Smooth muscle cell (in vitro differentiated cells): Measurements from ENCODE around the gene MYEF2. TPM values are rescaled to one million over a fixed set of nuclear protein-coding genes. Genes with fewer than 3 reads are reported as not detected.

ENCODE experiments used
- DNase-seq: peaks from one replicate; lab custom pipeline; 2025; ENCODE audit not compliant: unreplicated experiment; lab: John Stamatoyannopoulos, UW
- H2AFZ ChIP-seq: fragments of 200-600 bp; sonication (generic); 2 replicates; pipeline ENCODE4 v1.6.0; 2016; ENCODE audit warnings: antibody characterized with exemption, low read depth, mild to moderate bottlenecking
- H3F3A ChIP-seq: fragments of 200-600 bp; sonication (generic); 2 replicates; pipeline ENCODE4 v1.6.0; 2017; ENCODE audit warnings: antibody characterized with exemption, low read depth
- H3K27ac ChIP-seq: fragments of 200-600 bp; sonication (generic); 2 replicates; pipeline ENCODE4 v1.5.1; 2016; ENCODE audit warnings: low read depth, mild to moderate bottlenecking
- H3K27me3 ChIP-seq: fragments of 200-600 bp; sonication (generic); 2 replicates; pipeline ENCODE4 v1.6.1; 2016; ENCODE audit warnings: low read depth, mild to moderate bottlenecking
- H3K36me3 ChIP-seq: fragments of 200-600 bp; sonication (generic); 2 replicates; pipeline ENCODE4 v1.5.1; 2016; ENCODE audit warnings: low read depth
- H3K4me1 ChIP-seq: fragments of 200-600 bp; sonication (generic); 2 replicates; pipeline ENCODE4 v1.5.1; 2016; ENCODE audit warnings: low read depth
- H3K4me2 ChIP-seq: fragments of 200-600 bp; sonication (generic); 2 replicates; pipeline ENCODE4 v1.6.0; 2016; ENCODE audit warnings: mild to moderate bottlenecking
- H3K4me3 ChIP-seq: fragments of 200-600 bp; sonication (generic); 2 replicates; pipeline ENCODE4 v1.5.1; 2016; ENCODE audit warnings: mild to moderate bottlenecking
- H3K79me2 ChIP-seq: fragments of 200-600 bp; sonication (generic); 2 replicates; pipeline ENCODE4 v1.6.0; 2016; ENCODE audit warnings: low read depth, mild to moderate bottlenecking
- H3K9ac ChIP-seq: fragments of 200-600 bp; sonication (generic); 2 replicates; pipeline ENCODE4 v1.6.0; 2016; ENCODE audit warnings: low read depth
- H3K9me3 ChIP-seq: fragments of 200-600 bp; sonication (generic); replicated peaks from 2 replicates; pipeline ENCODE4 v1.5.1; 2016; ENCODE audit warnings: low read depth
- H4K20me1 ChIP-seq: fragments of 200-600 bp; sonication (generic); 2 replicates; pipeline ENCODE4 v1.6.0; 2016; ENCODE audit warnings: low read depth
- CTCF ChIP-seq: fragments of 200-600 bp; sonication (generic); IDR thresholded peaks from 2 replicates; pipeline ENCODE4 v1.5.1; 2017; ENCODE audit warnings: borderline replicate concordance, mild to moderate bottlenecking, antibody characterized with exemption; ENCODE audit not compliant: insufficient read depth, poor library complexity, severe bottlenecking
- WGBS: methylation state at CpG from one replicate; pipeline ENCODE4 v1.1.7; 2016; ENCODE audit warnings: low lambda C conversion rate; 5-methylcytosine and 5-hydroxymethylcytosine counted together
- polyA plus RNA-seq: library from polyadenylated mRNA; unstranded; fragments of >200 nt; fragmentation: Nextera tagmentation; extraction: Ambion mirVana; gene quantifications from 2 replicates; pipeline ENCODE4 v1.2.1, GENCODE V29; 2016
- total RNA-seq: library from RNA; depleted of rRNA; stranded (reverse); fragments of >200 nt; gene quantifications from 2 replicates; pipeline ENCODE4 v1.2.3, GENCODE V29; 2014

Gene MYEF2
- total and polyA plus RNA-seq, 2 experiments from 2014 or later: 0.56 to 13.9 TPM

DNA sequence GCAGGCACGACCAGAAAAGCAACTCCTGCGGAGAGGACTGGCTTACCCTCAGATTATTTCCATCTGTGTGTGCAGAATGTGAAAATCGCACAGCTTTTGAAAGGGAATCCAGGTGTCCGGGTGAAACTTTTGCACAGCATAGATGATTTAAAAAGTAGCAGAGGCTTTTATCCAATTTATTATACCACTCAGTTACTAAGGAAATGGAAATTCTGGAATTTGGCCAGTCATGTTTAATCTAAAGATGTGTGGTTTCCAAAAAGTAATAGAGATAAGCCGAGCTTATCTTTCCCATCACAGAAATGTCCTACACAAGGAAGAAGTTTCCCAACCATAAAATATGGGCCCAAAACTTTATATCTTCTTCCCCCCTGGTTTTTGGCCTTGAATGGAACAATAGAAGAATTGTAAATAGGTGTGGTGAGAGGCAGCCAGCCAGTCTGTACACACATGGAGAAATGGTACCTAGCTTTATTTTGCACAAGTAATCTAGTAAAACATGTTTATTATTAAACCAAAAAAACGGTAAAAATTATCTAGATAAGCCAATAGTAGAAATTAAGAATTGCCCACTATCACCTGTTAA is 76.6 kb downstream of the MYEF2 start:
- no peaks in the 10 kb centered on the region for H4K20me1 ChIP-seq
- H3K9me3 ChIP-seq: no peaks in the 10 kb centered on the region
- H3K9ac ChIP-seq: no peak overlapping the region
- no peak overlapping the region for H2AFZ ChIP-seq
- no peak overlapping the region for H3K27ac ChIP-seq
- TF ChIP-seq CTCF: no peak
- no peak overlapping the region for H3K4me2 ChIP-seq
- no peak overlapping the region for H3K4me3 ChIP-seq
- H3K79me2 ChIP-seq: no peaks in the 10 kb centered on the region
- H3K4me1 ChIP-seq: no peaks in the 10 kb centered on the region
- DNase-seq: no peak
- H3K36me3 ChIP-seq: no peaks in the 10 kb centered on the region
- WGBS: 81% methylated on average over 6 of the region's 6 CpGs
- no peaks in the 10 kb centered on the region for H3F3A ChIP-seq
- H3K27me3 ChIP-seq: peaks cover 14% of the 10 kb centered on the region

DNA sequence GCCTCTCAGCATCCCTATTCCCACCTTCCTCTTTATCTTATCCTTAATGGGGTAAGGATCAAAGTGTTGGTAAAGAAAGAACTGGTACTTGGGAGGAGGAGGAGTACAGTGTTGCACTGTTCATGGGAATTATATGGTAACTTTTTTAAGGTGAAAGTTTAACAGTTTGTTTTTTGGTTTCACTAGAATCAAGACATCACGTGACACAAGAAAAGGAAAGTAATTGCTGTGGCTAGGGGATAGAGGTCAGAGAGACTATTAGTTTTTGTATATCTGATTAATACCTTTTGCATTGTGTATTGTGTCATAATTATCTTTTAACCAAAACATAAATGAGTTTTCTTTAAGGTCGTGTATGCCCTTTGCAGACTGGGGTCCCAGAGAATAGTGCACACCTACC is 80.8 kb downstream of the MYEF2 start:
- WGBS: 90% methylated on average over 2 of the region's 2 CpGs
- no peak overlapping the region for H2AFZ ChIP-seq
- H3K27ac ChIP-seq: no peak overlapping the region
- no peak overlapping the region for H3K4me3 ChIP-seq
- H3K79me2 ChIP-seq: no peaks in the 10 kb centered on the region
- no peaks in the 10 kb centered on the region for H4K20me1 ChIP-seq
- H3K36me3 ChIP-seq: no peaks in the 10 kb centered on the region
- no peaks in the 10 kb centered on the region for H3K9me3 ChIP-seq
- H3K27me3 ChIP-seq: no peaks in the 10 kb centered on the region
- TF ChIP-seq CTCF: no peak
- no peaks in the 10 kb centered on the region for H3K4me1 ChIP-seq
- no peak overlapping the region for H3K9ac ChIP-seq
- H3F3A ChIP-seq: no peaks in the 10 kb centered on the region
- DNase-seq: no peak
- H3K4me2 ChIP-seq: no peak overlapping the region

GRCh38 chr15:48096813-48097212 is 81.3 kb downstream of the MYEF2 start:
- Histone ChIP-seq H3K9me3 (no peaks in the 10 kb centered on the region), H3K36me3 (no peaks in the 10 kb centered on the region), H3K27me3 (no peaks in the 10 kb centered on the region), H2AFZ (no peak overlapping the region), H3K27ac (no peak overlapping the region), H4K20me1 (no peaks in the 10 kb centered on the region), H3K79me2 (no peaks in the 10 kb centered on the region), H3K9ac (no peak overlapping the region), H3K4me1 (no peaks in the 10 kb centered on the region), H3K4me2 (no peak overlapping the region), H3K4me3 (no peak overlapping the region), H3F3A (no peaks in the 10 kb centered on the region)
- no peak for DNase-seq
- TF ChIP-seq CTCF: no peak
- 28% methylated on average over 2 of the region's 2 CpGs for WGBS

DNA sequence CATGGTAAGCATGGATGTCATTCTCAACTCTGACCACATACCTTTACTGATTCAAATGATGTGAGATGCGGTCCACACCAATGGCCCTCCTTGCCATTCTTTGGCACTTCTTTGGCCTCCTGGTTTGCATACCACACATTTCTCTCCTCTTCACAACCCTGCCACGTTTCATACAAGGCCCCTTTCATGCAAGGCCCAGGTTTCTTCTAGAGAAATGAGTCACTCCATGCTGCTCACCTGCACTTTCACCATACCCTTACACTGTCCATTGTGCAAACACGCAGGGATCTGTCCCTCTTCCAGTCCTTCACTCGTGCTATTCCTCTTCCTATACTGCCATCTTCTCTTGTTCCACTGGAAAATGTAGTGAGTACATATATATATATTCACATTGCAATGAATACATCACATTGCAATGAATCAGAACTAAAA is 81.7 kb downstream of the MYEF2 start:
- Histone ChIP-seq H4K20me1 (no peaks in the 10 kb centered on the region), H3K9me3 (no peaks in the 10 kb centered on the region), H3F3A (no peaks in the 10 kb centered on the region), H3K36me3 (no peaks in the 10 kb centered on the region), H3K4me1 (no peaks in the 10 kb centered on the region), H3K27ac (no peak overlapping the region), H3K4me3 (no peak overlapping the region), H3K79me2 (no peaks in the 10 kb centered on the region), H2AFZ (no peak overlapping the region), H3K9ac (no peak overlapping the region), H3K4me2 (no peak overlapping the region), H3K27me3 (no peaks in the 10 kb centered on the region)
- 87% methylated on average over 4 of the region's 4 CpGs for WGBS
- TF ChIP-seq CTCF: no peak
- no peak for DNase-seq
